Upper lobe of right lung (tissue), 1 donor: ENCODE data around the gene HRH4. TPM values are rescaled to one million over a fixed set of nuclear protein-coding genes. Genes with fewer than 3 reads are reported as not detected.
A peak's percentile ranks its signal among the peaks of the same experiment; 100 is the strongest.

Experiments
- ATAC-seq: fragments of 200-7000 bp; cut with Tn5 transposase; one replicate; pipeline ENCODE4 v1.9.1; 2020; ENCODE audit warnings: mild to moderate bottlenecking, moderate library complexity
- DNase-seq: peaks from one replicate; pipeline ENCODE4 v3.0.0-alpha.2; 2020
- H3K27ac ChIP-seq: fragments of 200-600 bp; one replicate; pipeline ENCODE4 v1.8.0; 2022
- H3K27me3 ChIP-seq: fragments of 200-600 bp; one replicate; pipeline ENCODE4 v1.8.0; 2022; ENCODE audit warnings: mild to moderate bottlenecking
- H3K36me3 ChIP-seq: fragments of 200-600 bp; one replicate; pipeline ENCODE4 v1.8.0; 2022
- H3K4me1 ChIP-seq: fragments of 200-600 bp; one replicate; pipeline ENCODE4 v1.8.0; 2022
- H3K4me3 ChIP-seq: fragments of 200-600 bp; one replicate; pipeline ENCODE4 v1.8.0; 2022; ENCODE audit warnings: mild to moderate bottlenecking
- H3K9me3 ChIP-seq: fragments of 200-600 bp; one replicate; pipeline ENCODE4 v1.8.0; 2022
- CTCF ChIP-seq: fragments of 200-600 bp; IDR thresholded peaks from one replicate; pipeline ENCODE4 v1.8.0; 2022; ENCODE audit warnings: antibody characterized with exemption
- intact Hi-C: fragments of 100-400 bp; cut with DNase I; formaldehyde crosslinking; loops from one replicate; pipeline ENCODE4 v1.11.0; 2022
- total RNA-seq: library from RNA; stranded (reverse); fragmentation: NEBNext Ultra II Directional; extraction: Animal tissue kit (Norgen Biotek cat#: 25700); gene quantifications from one replicate; pipeline ENCODE4 v1.2.1, GENCODE V29; 2021
- donor health status: DM: no; HTN: yes; CAD: no; lungs with severe emphysema.

HRH4 gene
- total RNA-seq, 1 donor from 2014 or later = 1.7 TPM

GRCh38 chr18:24421831-24422230 is 38.6 kb upstream of the HRH4 start:
- TF ChIP-seq CTCF = no peak
- H3K27ac ChIP-seq = no peak overlapping the region
- peaks cover 34% of the 10 kb centered on the region for H3K27me3 ChIP-seq

GRCh38 chr18:24426073-24426397 is 34.4 kb upstream of the HRH4 start:
- no peak for DNase-seq
- Histone ChIP-seq H3K4me1 (peaks cover 6% of the 10 kb centered on the region), H3K4me3 (peak overlapping the region; percentile 96), H3K9me3 (no peaks in the 10 kb centered on the region), H3K36me3 (peaks cover 11% of the 10 kb centered on the region), H3K27me3 (peaks cover 6% of the 10 kb centered on the region), H3K27ac (peak overlapping the region; percentile 94)
- intact Hi-C loops = no loop called here
- no peak for ATAC-seq
- no peak for TF ChIP-seq CTCF

More at GRCh38 chr18:24421831-24422230, 38.6 kb upstream of the HRH4 start:
- no peaks in the 10 kb centered on the region for H3K36me3 ChIP-seq
- H3K9me3 ChIP-seq = no peaks in the 10 kb centered on the region
- ATAC-seq (no peak), DNase-seq (no peak)
- intact Hi-C loops = no loop called here
- H3K4me3 ChIP-seq = no peak overlapping the region
- H3K4me1 ChIP-seq = no peaks in the 10 kb centered on the region

GRCh38 chr18:24426398-24427294 is 33.8 kb upstream of the HRH4 start, which contains the start of gene IMPACT:
TSS of gene IMPACT (plus strand) at chr18:24426670. CDS start at chr18:24426757, 87 bp downstream.
- intact Hi-C loops = no loop called here
- DNase-seq (peak; percentile 95), ATAC-seq (peak; percentile 99)
- Histone ChIP-seq H3K27me3 (peaks cover 5% of the 10 kb centered on the region), H3K4me1 (peaks cover 6% of the 10 kb centered on the region), H3K36me3 (peaks cover 17% of the 10 kb centered on the region), H3K27ac (peak within 1 kb of the TSS; percentile 94), H3K9me3 (no peaks in the 10 kb centered on the region), H3K4me3 (peak within 1 kb of the TSS; percentile 96)
- TF ChIP-seq CTCF = no peak

- ATAC-seq (no peak), DNase-seq (no peak)
- no peak for TF ChIP-seq CTCF
- peaks cover 6% of the 10 kb centered on the region for H3K4me1 ChIP-seq
- no peaks in the 10 kb centered on the region for H3K9me3 ChIP-seq
- peaks cover 17% of the 10 kb centered on the region for H3K36me3 ChIP-seq
- no peak overlapping the region for H3K27ac ChIP-seq
- peak overlapping the region; percentile 96 for H3K4me3 ChIP-seq
- peaks cover 5% of the 10 kb centered on the region for H3K27me3 ChIP-seq
- intact Hi-C loops = no loop called here
These were observed 33.0 kb upstream of the HRH4 start for GRCh38 chr18:24427484-24427883.

- H3K27me3 ChIP-seq = peaks cover 5% of the 10 kb centered on the region
- no peaks in the 10 kb centered on the region for H3K9me3 ChIP-seq
- no peak for DNase-seq
- intact Hi-C loops = no loop called here
- ATAC-seq = no peak
- H3K4me3 ChIP-seq = no peak overlapping the region
- peaks cover 6% of the 10 kb centered on the region for H3K4me1 ChIP-seq
- H3K36me3 ChIP-seq = peaks cover 17% of the 10 kb centered on the region
- H3K27ac ChIP-seq = no peak overlapping the region
- no peak for TF ChIP-seq CTCF
These were observed 31.7 kb upstream of the HRH4 start for GRCh38 chr18:24428709-24429108.
